ENCODE data around the gene RFTN2.
"Not testable (repeated sequence)": the region's sequence is repeated elsewhere in the genome, so short reads cannot be mapped to it uniquely, and the experiment has no call there.

RFTN2 gene

DNA sequence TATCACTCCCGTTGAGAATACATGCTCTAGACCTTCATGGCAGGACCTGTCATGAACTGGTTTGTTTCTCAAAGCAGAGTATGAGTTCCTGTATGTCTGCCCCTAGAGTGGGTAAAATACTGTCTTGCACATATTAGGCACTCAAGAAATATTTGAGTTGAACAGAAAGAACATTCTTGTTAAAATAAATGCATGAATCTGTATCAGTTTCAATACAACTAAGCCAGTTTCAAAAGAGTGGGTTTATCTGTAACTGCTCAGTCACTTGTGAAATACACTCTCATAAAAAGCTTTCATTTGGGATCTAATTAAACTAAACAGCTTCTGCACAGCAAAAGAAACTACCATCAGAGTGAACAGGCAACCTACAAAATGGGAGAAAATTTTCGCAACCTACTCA is 69.2 kb downstream of the RFTN2 start:
- no peak overlapping the region for H3K4me3 ChIP-seq (ENCODE audit: low read depth, low read length)

DNA sequence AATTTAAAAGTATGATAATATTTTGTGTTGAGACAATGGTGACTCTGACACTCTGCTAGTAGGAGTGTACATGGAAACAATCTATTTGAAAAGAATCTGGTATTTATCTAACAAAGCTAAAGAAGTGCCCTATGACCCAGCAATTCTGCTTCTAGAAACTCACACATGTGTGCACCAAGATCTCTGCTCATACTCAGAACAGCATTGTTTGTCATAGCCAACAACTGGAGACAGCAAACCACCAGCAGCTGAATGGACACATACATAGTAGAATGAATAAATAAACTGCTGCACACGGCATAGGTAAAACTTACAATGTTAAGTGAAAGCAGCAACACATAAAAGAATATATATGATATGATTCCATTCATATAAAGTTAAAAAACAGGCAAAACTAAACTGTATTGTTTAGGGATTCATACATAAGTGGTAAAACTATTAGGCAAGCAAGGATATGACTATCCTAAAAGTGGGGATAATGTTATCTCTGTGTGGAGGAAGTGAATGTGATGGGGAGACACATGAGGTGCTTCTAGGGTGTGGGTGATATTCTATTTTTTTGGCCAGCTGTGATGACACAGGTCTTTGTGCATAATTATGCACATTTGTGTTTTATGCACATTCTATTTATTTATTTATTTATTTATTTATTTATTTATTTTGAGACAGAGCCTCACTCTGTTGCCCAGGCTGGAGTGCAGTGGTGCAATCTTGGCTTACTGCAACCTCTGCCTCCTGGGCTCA is 71.1 kb downstream of the RFTN2 start:
- no peak overlapping the region for H3K4me3 ChIP-seq (ENCODE audit: low read depth, low read length)

DNA sequence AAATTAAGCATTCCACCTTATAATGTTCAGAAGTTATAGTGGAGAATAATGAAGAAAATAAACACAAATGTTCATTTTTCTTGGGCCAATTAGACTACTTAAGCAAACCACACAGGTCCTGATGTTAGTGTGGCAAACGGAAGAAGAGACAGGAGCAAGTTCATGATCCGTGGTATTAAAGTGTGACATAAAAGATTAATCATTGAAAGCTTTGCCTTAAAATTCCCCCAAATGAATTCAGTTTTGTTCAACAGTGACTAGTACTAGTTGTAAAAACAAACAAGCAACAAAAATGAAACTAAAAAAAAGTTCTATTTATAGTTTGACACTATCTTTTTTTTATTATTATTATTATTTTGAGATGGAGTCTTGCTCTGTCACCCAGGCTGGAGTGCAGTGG is 73.7 kb downstream of the RFTN2 start:
- H3K4me3 ChIP-seq (ENCODE audit: low read depth, low read length): no peak overlapping the region

DNA sequence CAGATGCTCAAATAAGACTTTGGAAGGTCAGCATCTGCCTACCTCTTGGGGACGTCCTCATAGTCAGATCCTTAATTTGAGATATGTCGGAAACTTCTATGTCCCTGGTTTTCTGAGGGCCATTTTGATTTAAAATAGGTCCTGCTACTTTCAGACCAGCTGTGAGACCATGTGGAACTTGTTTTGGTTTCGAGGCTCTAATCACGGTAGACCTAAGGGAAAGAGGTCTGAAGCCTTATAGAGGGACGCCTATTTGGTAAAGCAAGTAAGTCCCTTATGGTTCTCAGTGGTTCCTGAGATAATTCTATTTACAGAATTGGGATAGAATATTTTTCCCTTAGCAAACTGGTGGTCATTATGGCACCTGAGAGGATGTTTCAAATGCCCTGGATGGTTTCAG is 75.1 kb downstream of the RFTN2 start:
- H3K4me3 ChIP-seq (ENCODE audit: low read depth, low read length): no peak overlapping the region

DNA sequence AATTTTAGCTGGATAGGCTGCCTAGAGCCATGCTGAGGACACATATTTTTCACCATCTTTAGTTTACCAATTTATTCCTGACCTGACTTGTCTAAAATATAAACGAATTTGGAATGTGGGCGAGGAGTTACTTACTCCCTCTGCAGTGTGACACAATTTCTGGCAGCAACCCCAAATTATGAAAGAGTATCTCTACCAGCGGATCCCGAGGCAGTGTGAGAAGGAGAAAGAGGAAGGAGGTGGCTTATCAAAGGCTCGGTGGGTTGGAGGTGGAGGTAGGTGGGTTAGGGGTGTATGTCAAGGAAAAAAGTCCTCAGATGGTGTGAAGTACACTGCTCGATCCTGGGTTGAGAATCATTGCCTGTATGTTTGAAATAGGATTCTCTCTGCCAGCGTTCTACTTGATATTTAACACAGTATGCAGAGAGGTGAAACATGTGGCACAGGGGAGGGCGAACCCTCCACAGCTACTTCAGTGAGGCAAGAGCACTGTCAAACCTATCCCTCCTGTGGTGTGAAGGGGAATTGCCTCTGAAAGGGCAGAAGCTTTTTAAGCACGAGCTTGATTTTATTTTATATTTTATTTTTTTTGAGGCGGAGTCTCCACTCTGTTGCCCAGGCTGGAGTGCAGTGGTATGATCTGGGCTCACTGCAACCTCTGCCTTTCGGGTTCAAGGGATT is 76.0 kb downstream of the RFTN2 start:
- no peak overlapping the region for H3K4me3 ChIP-seq (ENCODE audit: low read depth, low read length)

DNA sequence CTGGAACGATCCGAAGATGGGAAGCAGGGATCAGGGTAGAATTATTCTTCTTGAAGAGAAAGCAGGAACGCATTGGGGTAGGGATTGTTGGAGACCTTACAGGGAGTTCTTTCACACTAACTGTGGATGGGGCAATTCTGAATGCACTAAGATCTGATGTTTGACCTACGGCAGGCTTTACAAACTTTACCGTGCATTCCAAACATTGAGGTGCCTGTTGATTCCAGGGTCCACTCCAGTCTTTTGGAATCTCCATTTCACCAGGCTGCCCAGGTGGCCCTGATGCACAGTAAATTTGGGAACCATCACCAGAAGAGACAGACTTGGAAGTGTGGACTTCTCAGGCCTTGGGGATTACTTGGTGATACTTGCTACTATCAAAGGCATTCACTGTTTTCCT is 76.9 kb downstream of the RFTN2 start:
- no peak overlapping the region for H3K4me3 ChIP-seq (ENCODE audit: low read depth, low read length)

DNA sequence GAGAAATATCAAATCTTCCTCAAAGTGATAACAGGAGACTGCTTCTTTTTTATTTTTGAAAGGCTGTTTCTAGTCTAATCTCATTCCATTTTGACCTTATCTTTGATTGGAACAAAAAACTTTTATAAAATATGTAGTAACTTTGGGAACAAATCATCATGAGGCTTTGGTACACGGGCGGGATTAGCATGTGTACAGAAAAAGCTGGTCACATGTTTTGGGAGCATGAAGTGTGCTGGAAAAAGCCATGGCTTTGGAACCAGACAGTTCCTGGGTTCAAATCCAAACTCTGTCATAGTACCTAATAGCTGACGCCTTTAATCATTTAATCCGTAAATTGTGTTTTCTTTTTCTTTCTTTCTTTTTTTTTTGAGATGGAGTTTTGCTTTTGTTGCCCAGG is 78.2 kb downstream of the RFTN2 start:
- no peak overlapping the region for H3K4me3 ChIP-seq (ENCODE audit: low read depth, low read length)

DNA sequence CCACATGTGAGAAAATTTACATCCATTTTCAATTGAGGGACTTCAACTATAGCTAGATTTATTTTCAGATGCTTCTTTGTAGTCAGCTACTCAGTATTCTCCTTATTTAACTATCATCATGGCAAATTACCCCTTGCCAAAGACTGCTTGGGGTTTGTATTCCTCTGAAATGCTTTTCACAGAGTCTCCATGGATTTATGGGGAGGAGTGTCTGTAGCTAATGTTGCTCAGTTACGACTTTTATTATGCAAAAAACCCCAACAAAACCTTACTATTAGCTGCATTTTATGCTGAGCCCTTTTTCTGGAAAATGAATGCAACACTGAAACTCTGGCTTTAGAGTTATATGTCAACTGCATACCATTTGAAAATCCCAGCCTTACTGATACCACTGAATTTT is 78.6 kb downstream of the RFTN2 start:
- H3K4me3 ChIP-seq (ENCODE audit: low read depth, low read length): no peak overlapping the region

DNA sequence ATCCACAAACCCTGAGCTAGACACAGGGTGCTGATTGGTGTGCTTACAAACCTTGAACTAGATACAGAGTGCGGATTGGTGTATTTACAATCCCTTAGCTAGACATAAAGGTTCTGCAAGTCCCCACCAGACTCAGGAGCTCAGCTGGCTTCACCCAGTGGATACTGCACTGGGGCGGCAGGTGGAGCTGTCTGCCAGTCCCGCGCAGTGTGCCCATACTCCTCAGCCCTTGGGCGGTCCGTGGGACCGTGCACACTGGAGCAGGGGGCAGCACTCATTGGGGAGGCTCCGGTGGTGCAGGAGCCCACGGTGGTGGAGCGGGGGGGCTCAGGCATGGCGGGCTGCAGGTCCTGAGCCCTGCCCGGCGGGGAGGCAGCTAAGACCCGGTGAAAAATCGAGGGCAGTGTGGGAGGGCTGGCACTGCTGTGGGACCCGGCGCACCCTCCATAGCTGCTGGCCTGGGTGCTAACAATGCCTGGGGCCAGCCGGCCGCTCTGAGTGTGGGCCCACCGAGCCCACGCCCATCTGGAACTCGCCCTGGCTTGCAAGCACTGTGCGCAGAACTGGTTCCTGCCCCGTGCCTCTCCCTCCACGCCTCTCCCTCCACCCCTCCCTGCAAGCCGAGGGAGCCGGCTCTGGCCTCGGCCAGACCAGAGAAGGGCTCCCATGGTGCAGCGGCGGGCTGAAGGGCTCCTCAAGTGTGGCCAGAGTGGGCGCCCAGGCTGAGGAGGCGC is 83.9 kb downstream of the RFTN2 start:
- H3K4me3 ChIP-seq (ENCODE audit: low read depth, low read length): no peak overlapping the region

DNA sequence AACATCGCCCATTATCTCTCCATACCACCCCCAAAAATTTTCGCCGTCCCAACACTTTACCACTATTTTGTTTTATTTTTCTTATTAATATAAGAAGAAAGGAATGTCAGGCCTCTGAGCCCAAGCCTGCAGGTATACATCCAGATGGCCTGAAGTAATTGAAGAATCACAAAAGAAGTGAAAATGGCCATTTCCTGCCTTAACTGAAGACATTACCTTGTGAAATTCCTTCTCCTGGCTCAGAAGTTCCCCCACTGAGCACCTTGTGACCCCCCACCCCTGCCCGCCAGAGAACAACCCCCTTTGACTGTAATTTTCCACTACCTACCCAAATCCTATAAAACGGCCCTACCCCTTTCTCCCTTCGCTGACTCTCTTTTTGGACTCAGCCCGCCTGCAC is 88.1 kb downstream of the RFTN2 start:
- not testable (repeated sequence) for H3K4me3 ChIP-seq (ENCODE audit: low read depth, low read length)

DNA sequence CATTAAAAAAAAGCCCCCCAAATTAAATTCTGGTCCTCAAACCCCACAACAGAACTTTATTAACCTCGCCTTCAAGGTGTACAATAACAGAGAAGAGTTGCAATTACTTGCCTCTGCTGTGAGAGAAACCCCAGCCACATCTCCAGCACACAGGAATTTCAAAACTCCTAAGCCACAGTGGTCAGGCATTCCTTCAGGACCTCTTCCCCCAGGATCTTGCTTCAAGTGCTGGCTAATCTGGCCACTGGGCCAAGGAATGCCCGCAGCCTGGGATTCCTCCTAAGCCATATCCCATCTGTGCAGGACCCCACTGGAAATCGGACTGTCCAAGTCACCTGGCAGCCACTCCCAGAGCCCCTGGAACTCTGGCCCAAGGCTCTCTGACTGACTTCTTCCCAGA is 95.2 kb downstream of the RFTN2 start:
- not testable (repeated sequence) for H3K4me3 ChIP-seq (ENCODE audit: low read depth, low read length)

DNA sequence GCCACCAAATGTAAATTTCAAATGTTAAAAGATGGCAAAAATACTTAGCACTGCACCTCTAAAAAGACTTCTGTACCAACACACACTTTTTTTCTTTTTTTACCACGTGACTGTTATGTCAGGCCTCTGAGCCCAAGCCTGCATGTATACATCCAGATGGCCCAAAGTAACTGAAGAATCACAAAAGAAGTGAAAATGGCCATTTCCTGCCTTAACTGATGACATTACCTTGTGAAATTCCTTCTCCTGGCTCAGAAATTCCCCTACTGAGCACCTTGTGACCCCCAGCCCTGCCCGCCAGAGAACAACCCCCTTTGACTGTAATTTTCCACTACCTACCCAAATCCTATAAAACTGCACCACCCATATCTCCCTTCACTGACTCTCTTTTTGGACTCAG is 97.1 kb downstream of the RFTN2 start:
- H3K4me3 ChIP-seq (ENCODE audit: low read depth, low read length): not testable (repeated sequence)

DNA sequence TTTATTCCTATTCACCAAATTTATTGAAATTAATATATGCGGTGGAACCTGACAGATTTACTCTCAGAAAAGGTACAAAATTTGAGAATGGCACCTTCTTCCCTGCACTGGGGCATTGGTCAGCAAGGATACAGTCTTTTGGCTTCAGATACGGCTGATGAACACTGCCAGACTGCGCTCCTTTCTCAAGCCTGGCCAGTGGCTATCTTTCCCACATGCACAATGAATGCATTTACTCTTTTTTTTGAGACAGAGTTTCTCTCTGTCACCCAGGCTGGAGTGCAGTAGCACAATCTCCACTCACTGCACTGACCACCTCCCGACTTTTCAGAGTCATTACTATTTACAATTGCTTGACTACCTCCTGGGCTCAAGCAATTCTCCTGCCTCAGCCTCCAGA is 97.9 kb downstream of the RFTN2 start:
- H3K4me3 ChIP-seq (ENCODE audit: low read depth, low read length): no peak overlapping the region

DNA sequence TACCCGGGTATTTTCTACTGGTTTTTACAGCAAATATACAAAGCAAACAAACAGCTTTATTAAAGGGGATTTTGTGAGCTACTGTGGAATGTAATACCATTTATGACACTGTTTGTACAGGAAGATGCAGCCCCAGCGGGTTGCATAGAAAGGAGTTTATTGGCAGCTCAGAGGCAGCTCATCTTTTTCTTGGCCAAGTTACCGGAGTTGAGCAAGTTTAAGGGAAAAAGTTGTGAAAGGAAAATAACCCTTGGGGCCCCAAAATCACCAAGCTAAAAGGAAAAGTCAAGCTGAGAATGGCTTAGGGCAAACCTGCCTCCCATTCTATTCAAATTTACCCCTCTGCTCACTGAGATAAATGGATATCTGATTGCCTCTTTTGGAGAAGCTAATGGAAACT is 98.8 kb downstream of the RFTN2 start:
- no peak overlapping the region for H3K4me3 ChIP-seq (ENCODE audit: low read depth, low read length)

DNA sequence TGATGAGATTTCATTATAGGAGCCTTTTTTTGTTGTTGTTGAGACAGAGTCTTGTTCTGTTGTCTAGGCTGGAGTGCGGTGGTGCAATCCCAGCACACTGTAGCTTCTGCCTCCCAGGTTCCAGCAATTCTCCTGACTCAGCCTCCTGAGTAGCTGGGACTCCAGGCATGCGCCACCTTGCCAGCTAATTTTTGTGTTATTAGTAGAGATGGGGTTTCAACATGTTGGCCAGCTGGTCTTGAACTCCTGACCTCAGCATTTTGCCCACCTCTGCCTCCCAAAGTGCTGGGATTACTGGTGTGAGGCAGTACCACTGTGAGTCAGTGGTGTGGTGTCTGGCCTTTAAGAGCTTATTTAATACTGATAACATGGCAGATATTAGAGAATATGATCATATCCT is 99.4 kb downstream of the RFTN2 start:
- no peak overlapping the region for H3K4me3 ChIP-seq (ENCODE audit: low read depth, low read length)

DNA sequence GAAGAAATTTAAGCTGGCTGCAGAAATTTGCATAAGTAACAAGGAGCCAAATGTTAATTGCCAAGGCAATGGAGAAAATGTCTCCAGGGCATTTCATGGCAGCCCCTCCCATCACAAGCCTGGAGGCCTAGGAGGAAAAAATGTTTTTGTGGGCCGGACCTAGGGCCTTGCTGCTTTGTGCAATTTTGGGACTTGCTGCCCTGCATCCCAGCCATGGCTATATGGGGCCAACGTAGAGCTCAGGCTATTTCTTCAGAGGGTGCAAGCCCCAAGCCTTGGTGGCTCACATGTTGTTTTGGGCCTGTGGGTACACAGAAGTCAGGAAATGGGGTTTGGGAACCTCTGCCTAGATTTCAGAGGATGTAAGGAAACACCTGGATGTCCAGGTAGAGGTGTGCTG is 101.8 kb downstream of the RFTN2 start:
- H3K4me3 ChIP-seq (ENCODE audit: low read depth, low read length): no peak overlapping the region

DNA sequence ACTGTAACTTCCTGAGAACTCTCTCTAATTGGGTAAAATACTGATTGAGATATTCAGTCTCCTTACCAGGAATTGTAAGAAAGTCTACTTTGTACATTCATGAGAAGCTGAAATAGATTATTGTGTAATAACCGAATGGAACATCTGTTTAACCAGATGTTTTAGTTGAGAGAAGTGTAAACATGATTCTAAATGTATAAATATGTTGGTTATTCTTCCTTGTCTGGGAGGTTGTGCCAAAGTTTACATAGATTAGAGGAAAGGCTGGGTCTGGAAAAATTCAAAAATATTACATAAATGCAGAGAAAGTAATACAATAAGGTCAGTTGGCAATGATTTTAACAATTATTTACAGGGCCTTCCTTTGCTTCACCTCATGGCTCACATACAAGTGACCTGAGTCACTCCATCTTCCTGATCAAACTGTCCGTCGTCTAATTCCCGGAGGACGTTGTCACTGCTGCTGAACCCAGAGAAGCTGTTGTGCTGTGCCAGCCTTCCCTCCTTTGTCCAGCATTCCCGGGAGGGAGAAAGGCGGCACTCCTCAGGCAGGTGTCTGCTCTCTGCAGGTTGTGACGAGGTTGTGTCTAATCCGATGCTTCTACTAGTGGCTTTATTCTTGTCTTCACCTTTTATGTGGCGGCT is 103.6 kb downstream of the RFTN2 start:
- no peak overlapping the region for H3K4me3 ChIP-seq (ENCODE audit: low read depth, low read length)

DNA sequence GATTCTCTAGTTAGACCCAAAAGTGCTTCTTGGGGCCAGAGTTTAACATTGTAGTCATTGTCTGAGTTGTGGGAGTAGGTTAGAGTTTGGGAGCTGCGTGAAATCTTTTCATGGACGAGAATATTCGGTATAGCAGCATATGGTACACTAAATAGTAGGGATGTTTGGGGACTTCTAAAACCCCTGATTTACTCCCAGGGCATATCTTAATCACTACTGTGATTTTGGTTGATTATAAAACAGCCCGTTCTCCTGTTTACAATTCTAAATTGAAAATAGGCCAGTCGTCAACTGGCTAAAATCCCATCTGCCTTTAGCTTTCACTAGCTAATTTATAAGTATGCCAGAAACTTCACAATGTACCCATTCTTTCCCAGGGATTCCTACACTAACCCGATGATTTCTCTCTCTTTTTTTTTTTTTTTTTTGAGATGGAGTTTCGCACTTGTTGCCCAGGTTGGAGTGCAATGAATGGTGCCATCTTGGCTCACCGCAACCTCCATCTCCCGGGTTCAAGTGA is 115.2 kb downstream of the RFTN2 start:
- no peak overlapping the region for H3K4me3 ChIP-seq (ENCODE audit: low read depth, low read length)

DNA sequence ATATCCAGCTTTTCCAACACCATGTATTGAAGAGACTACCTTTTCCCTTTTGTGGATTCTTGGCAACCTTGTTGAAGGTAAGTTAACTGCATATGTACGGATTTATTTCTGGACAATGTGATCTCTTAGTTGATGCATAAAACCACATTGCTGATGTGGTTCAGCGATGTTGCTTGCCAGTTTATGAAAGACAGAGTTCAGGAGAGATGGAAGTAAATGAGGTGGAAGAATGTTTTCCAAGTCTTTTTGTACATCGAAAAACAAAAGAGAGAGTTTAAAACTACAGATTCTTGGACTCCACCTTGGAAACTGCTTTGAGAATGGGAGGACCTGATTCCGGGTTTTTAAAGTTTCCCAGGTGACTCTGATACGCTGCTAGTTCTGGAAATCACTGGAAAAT is 115.7 kb downstream of the RFTN2 start:
- H3K4me3 ChIP-seq (ENCODE audit: low read depth, low read length): no peak overlapping the region

DNA sequence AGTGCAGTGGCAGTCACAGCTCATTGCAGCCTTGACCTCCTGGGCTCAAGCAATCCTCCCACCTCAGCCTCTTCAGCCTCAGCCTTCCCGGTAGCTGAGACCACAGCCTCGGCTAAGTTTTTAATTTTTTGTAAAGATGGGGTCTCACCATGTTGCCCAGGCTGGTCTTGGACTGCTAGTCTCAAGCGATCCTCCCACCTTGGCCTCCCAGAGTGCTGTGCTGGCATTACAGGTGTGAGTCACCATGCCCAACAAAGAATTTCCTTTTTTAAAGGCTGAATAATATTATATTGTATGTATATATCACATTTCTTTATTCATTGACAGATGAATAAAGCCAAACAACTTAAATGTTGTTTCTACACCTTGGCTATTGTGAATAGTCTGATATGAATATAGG is 117.0 kb downstream of the RFTN2 start:
- no peak overlapping the region for H3K4me3 ChIP-seq (ENCODE audit: low read depth, low read length)

DNA sequence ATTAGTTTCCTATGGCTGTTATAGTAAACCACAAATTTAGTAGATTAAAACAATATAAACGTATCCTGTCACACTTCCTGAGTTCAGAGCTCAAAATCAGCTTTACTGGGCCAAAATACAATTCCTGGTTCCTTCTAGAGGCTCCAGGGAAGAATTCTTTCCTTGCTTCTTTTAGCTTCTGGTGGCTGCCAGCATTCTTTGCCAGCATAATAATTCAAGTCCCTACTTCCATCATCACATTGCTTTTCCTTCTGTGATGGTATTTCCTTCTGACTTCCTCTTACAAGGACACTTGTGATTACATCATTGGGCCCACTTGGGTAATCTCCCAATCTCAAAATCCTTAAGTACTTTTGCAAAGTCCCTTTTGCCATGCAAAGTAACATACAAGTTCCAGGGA is 118.9 kb downstream of the RFTN2 start:
- H3K4me3 ChIP-seq (ENCODE audit: low read depth, low read length): no peak overlapping the region

Measured in iPS-11a (cell line).